H1 (cell line): ENCODE data around the gene ACACA. TPM values are rescaled to one million over a fixed set of nuclear protein-coding genes. Genes with fewer than 3 reads are reported as not detected.

ENCODE experiments used
- CTCF ChIA-PET: fragments of 300-600 bp; sonication (Branson Sonifier 250); formaldehyde crosslinking; loops from one replicate; lab custom pipeline; 2021; ENCODE audit not compliant: partially characterized antibody; lab: Charles Lee
- POLR2A ChIA-PET: fragments of 300-600 bp; sonication (Branson Sonifier 250); formaldehyde crosslinking; loops from one replicate; lab custom pipeline; 2021; ENCODE audit warnings: inconsistent platforms; ENCODE audit not compliant: partially characterized antibody; lab: Charles Lee
- DNase-seq, 2 experiments: peaks; one replicate each; pipeline versions ENCODE4 v3.0.0 to v3.0.0-alpha.2; 2010 to 2022; ENCODE audit warnings: low spot score in 2 of 2, low read depth in 1 of 2, mixed read lengths in 1 of 2
- FAIRE-seq: peaks from 2 replicates; lab custom pipeline; 2011; peaks lifted over from hg19 to GRCh38; lab: Jason Lieb, UNC
- H2AFZ ChIP-seq: 2 replicates; pipeline ENCODE4 v1.8.1; 2012; ENCODE audit warnings: low read length, inconsistent platforms
- H2AK5ac ChIP-seq: 2 replicates; pipeline ENCODE4 v1.6.1; 2013; ENCODE audit warnings: low read depth, low read length
- H2BK120ac ChIP-seq: replicated peaks from 2 replicates; pipeline ENCODE3; 2013; ENCODE audit warnings: low read depth, low read length, inconsistent platforms
- H2BK12ac ChIP-seq: 2 replicates; pipeline ENCODE4 v1.6.1; 2013; ENCODE audit warnings: low read depth, low read length
- H2BK15ac ChIP-seq: 2 replicates; pipeline ENCODE4 v1.6.1; 2013; ENCODE audit warnings: low read length
- H2BK20ac ChIP-seq: 2 replicates; pipeline ENCODE4 v1.6.1; 2013; ENCODE audit warnings: low read length
- H2BK5ac ChIP-seq: 2 replicates; pipeline ENCODE4 v1.6.1; 2013; ENCODE audit warnings: low read depth, low read length
- H3K14ac ChIP-seq: 2 replicates; pipeline ENCODE4 v1.6.1; 2013; ENCODE audit warnings: inconsistent platforms; ENCODE audit not compliant: insufficient read length
- H3K18ac ChIP-seq: 2 replicates; pipeline ENCODE4 v1.6.1; 2013; ENCODE audit warnings: low read length; ENCODE audit errors: extremely low read depth
- H3K23ac ChIP-seq: 2 replicates; pipeline ENCODE4 v1.6.1; 2013; ENCODE audit warnings: inconsistent platforms; ENCODE audit not compliant: insufficient read length
- H3K23me2 ChIP-seq: 2 replicates; pipeline ENCODE4 v1.6.1; 2013; ENCODE audit warnings: low read depth, low read length
- H3K27ac ChIP-seq: 2 replicates; pipeline ENCODE4 v1.6.1; 2011; ENCODE audit warnings: low read depth, low read length, inconsistent platforms
- H3K27me3 ChIP-seq, 4 experiments: replicated peaks in 1 of 4; 1 replicate in 1 of 4; 2 replicates in 3 of 4; pipeline versions ENCODE4 v1.6.1 to v1.8.1; 2011 to 2013; ENCODE audit warnings: low read length in 3 of 4, mild to moderate bottlenecking in 3 of 4, inconsistent platforms in 2 of 4, mixed read lengths in 2 of 4, moderate library complexity in 1 of 4; ENCODE audit not compliant: control insufficient read depth in 3 of 4, insufficient read depth in 3 of 4; ENCODE audit errors: extremely low read depth in 1 of 4
- H3K36me3 ChIP-seq, 4 experiments: 2 replicates each; pipeline versions ENCODE4 v1.6.1 to v1.8.1; 2011 to 2013; ENCODE audit warnings: mild to moderate bottlenecking in 4 of 4, low read length in 3 of 4, moderate library complexity in 2 of 4, control low read depth in 1 of 4, inconsistent platforms in 1 of 4; ENCODE audit not compliant: insufficient read depth in 4 of 4, control insufficient read depth in 2 of 4
- H3K4ac ChIP-seq: replicated peaks from 2 replicates; pipeline ENCODE3; 2013; ENCODE audit warnings: low read length, low read depth, mixed read lengths, inconsistent platforms; ENCODE audit not compliant: insufficient read length
- H3K4me1 ChIP-seq, 4 experiments: replicated peaks in 1 of 4; 1 replicate in 1 of 4; 2 replicates in 3 of 4; pipeline versions ENCODE4 v1.6.1 to v1.8.1; 2011 to 2013; ENCODE audit warnings: low read length in 3 of 4, inconsistent platforms in 2 of 4, mixed read lengths in 1 of 4; ENCODE audit not compliant: insufficient read depth in 4 of 4, control insufficient read depth in 3 of 4
- H3K4me2 ChIP-seq, 2 experiments: 2 replicates each; pipeline versions ENCODE4 v1.6.1 to v1.8.1; 2011 to 2013; ENCODE audit warnings: low read depth in 2 of 2, low read length in 2 of 2, control low read depth in 1 of 2, inconsistent platforms in 1 of 2, mild to moderate bottlenecking in 1 of 2; ENCODE audit not compliant: insufficient read depth in 1 of 2
- H3K4me3 ChIP-seq, 4 experiments: fragments of 200-600, 300-600 bp in 1 of 4; sonication (generic), shearing (Covaris generic), sonication (Bioruptor Twin) in 1 of 4; 2 replicates each; pipeline versions ENCODE4 v1.5.1 to v1.8.1; 2011 to 2016; ENCODE audit warnings: low read length in 4 of 4, low read depth in 3 of 4, control low read depth in 2 of 4, inconsistent platforms in 2 of 4, mild to moderate bottlenecking in 2 of 4, mixed read lengths in 1 of 4, moderate library complexity in 1 of 4; ENCODE audit not compliant: insufficient read depth in 2 of 4; ENCODE audit errors: extremely low read depth in 1 of 4
- H3K56ac ChIP-seq: replicated peaks from 2 replicates; pipeline ENCODE3; 2013; ENCODE audit warnings: low read depth, mild to moderate bottlenecking, mixed read lengths, low read length, inconsistent platforms; ENCODE audit not compliant: insufficient read length
- H3K79me1 ChIP-seq: 2 replicates; pipeline ENCODE4 v1.6.1; 2013; ENCODE audit warnings: low read depth, low read length, control low read depth
- H3K79me2 ChIP-seq, 2 experiments: 2 replicates each; pipeline versions ENCODE4 v1.6.1 to v1.8.1; 2012 to 2013; ENCODE audit warnings: low read length in 2 of 2, mild to moderate bottlenecking in 2 of 2, inconsistent platforms in 1 of 2; ENCODE audit not compliant: insufficient read depth in 2 of 2, control insufficient read depth in 1 of 2
- H3K9ac ChIP-seq, 4 experiments: replicated peaks in 1 of 4; 1 replicate in 1 of 4; 2 replicates in 3 of 4; pipeline versions ENCODE4 v1.6.1 to v1.8.1; 2011 to 2013; ENCODE audit warnings: low read depth in 3 of 4, low read length in 3 of 4, control low read depth in 2 of 4, mild to moderate bottlenecking in 2 of 4, moderate library complexity in 2 of 4, inconsistent platforms in 1 of 4; ENCODE audit errors: extremely low read depth in 1 of 4
- H3K9me3 ChIP-seq, 2 experiments: 2 replicates each; pipeline versions ENCODE4 v1.6.1 to v1.8.1; 2012 to 2013; ENCODE audit warnings: mild to moderate bottlenecking in 2 of 2, moderate library complexity in 2 of 2, control low read depth in 1 of 2, inconsistent platforms in 1 of 2, low read depth in 1 of 2, low read length in 1 of 2, mixed read lengths in 1 of 2; ENCODE audit not compliant: insufficient read depth in 2 of 2
- H4K20me1 ChIP-seq, 2 experiments: replicated peaks in 1 of 2; 2 replicates each; pipeline versions ENCODE3 to v1.8.1; 2011 to 2013; ENCODE audit warnings: inconsistent platforms in 2 of 2, low read length in 2 of 2, mild to moderate bottlenecking in 1 of 2; ENCODE audit not compliant: insufficient read depth in 2 of 2, control insufficient read depth in 1 of 2
- H4K5ac ChIP-seq: 2 replicates; pipeline ENCODE4 v1.6.1; 2013; ENCODE audit warnings: low read length, low read depth, mixed read lengths, inconsistent platforms; ENCODE audit not compliant: insufficient read length
- H4K8ac ChIP-seq: 2 replicates; pipeline ENCODE4 v1.8.0; 2013; ENCODE audit warnings: mild to moderate bottlenecking, moderate library complexity, low read length, inconsistent platforms; ENCODE audit not compliant: insufficient read depth; ENCODE audit errors: extremely low read depth
- H4K91ac ChIP-seq: replicated peaks from 2 replicates; pipeline ENCODE3; 2013; ENCODE audit warnings: low read length, mixed read lengths, inconsistent platforms; ENCODE audit not compliant: insufficient read length
- BACH1 ChIP-seq: IDR thresholded peaks from 2 replicates; pipeline ENCODE4 v1.6.1; 2012; ENCODE audit warnings: low read length, improper control_type of control experiment
- CBX5 ChIP-seq: fragments of 300-800, 300-1000 bp; sonication (generic); IDR thresholded peaks from 2 replicates; pipeline ENCODE4 v1.7.1; 2016; ENCODE audit warnings: antibody characterized with exemption, low read length, low read depth
- EP300 ChIP-seq, 2 experiments: IDR thresholded peaks; 1 replicate in 1 of 2; 2 replicates in 1 of 2; pipeline ENCODE4 v1.6.1; 2011 to 2012; ENCODE audit warnings: low read depth in 2 of 2, low read length in 2 of 2, mild to moderate bottlenecking in 2 of 2, borderline replicate concordance in 1 of 2, inconsistent platforms in 1 of 2, moderate library complexity in 1 of 2
- NANOG ChIP-seq: IDR thresholded peaks from 2 replicates; pipeline ENCODE4 v1.6.1; 2011; ENCODE audit warnings: low read length, low read depth, mild to moderate bottlenecking, inconsistent platforms; ENCODE audit not compliant: insufficient read depth, poor library complexity, severe bottlenecking
- NRF1 ChIP-seq: IDR thresholded peaks from 2 replicates; pipeline ENCODE4 v1.6.1; 2011; ENCODE audit warnings: mild to moderate bottlenecking, low read depth, low read length, improper control_type of control experiment
- POLR2A ChIP-seq, 2 experiments: IDR thresholded peaks; 1 replicate in 1 of 2; 2 replicates in 1 of 2; pipeline ENCODE4 v1.6.1; 2011; ENCODE audit warnings: low read depth in 2 of 2, low read length in 2 of 2, mild to moderate bottlenecking in 2 of 2; ENCODE audit errors: control extremely low read depth in 1 of 2
- RNF2 ChIP-seq: fragments of 200-900, 300-1000 bp; sonication (generic); IDR thresholded peaks from 2 replicates; pipeline ENCODE4 v1.7.1; 2016; ENCODE audit warnings: borderline replicate concordance, low read depth, mild to moderate bottlenecking, antibody characterized with exemption, low read length; ENCODE audit not compliant: poor library complexity, severe bottlenecking; ENCODE audit errors: missing control alignments
- SAP30 ChIP-seq: fragments of 300-600 bp; sonication (generic); IDR thresholded peaks from 2 replicates; pipeline ENCODE4 v1.7.1; 2012; ENCODE audit warnings: low read length, moderate library complexity, mild to moderate bottlenecking, inconsistent platforms; ENCODE audit not compliant: insufficient read depth, insufficient replicate concordance
- SP2 ChIP-seq: IDR thresholded peaks from 2 replicates; pipeline ENCODE4 v1.6.1; 2012; ENCODE audit warnings: mild to moderate bottlenecking, low read length, inconsistent platforms
- SP4 ChIP-seq: IDR thresholded peaks from 2 replicates; pipeline ENCODE4 v1.6.1; 2012; ENCODE audit warnings: low read length, inconsistent platforms
- YY1 ChIP-seq: IDR thresholded peaks from 2 replicates; pipeline ENCODE4 v1.6.1; 2011; ENCODE audit warnings: low read depth, mild to moderate bottlenecking, low read length
- WGBS, 2 experiments: shearing (Covaris generic) in 1 of 2; methylation state at CpG; one replicate each; pipeline versions ENCODE4 v1.1.6 to v1.1.7; 2013 to 2015; ENCODE audit warnings: low lambda C conversion rate in 2 of 2, mixed read lengths in 2 of 2, inconsistent platforms in 1 of 2, low coverage in 1 of 2, missing lambda C conversion rate in 1 of 2; ENCODE audit not compliant: insufficient replicate concordance in 2 of 2, insufficient coverage in 1 of 2, insufficient read length in 1 of 2; ENCODE audit errors: extremely low coverage in 1 of 2, missing lambda C conversion rate in 1 of 2; 5-methylcytosine and 5-hydroxymethylcytosine counted together
- polyA plus RNA-seq, 7 experiments: library from polyadenylated mRNA; depleted of rRNA in 3 of 7; stranded (reverse) in 5 of 7; unstranded in 2 of 7; fragments of >200 nt in 5 of 7; fragments of 200-250 nt in 2 of 7; gene quantifications; 1 replicate in 5 of 7; 2 replicates in 1 of 7; 4 replicates in 1 of 7; pipeline versions ENCODE4 v1.2.1 to v1.2.3, GENCODE V29; 2011 to 2013; ENCODE audit warnings: missing spikeins in 2 of 7, mixed read lengths in 2 of 7
- total RNA-seq: library from RNA; stranded (reverse); fragmentation: NEBNext Ultra II Directional; extraction: Animal tissue kit (Norgen Biotek cat#: 25700); gene quantifications from 2 replicates; pipeline ENCODE4 v1.2.1, GENCODE V29; 2021
- TF ChIP-seq, protein P1 (sequence below): IDR thresholded peaks from 2 replicates; pipeline ENCODE4 v1.6.1; 2012; ENCODE audit warnings: low read length, inconsistent platforms

The ACACA gene
- total and polyA plus RNA-seq, 2 of the 8 experiments (the other 6 are each of a cell fraction or from before 2014, with no cell fraction given), result 74.0 to 160 TPM

- CTCF ChIA-PET, result interaction anchor here (0.6 to 1.5 kb wide), 3 partner anchors 10 to 126 kb away, joined by 3 to 5 read pairs (median 3); no protein-coding TSS in a partner anchor
- no peak overlapping the region for H2AK5ac ChIP-seq
- H2BK12ac ChIP-seq, result no peak overlapping the region
- H3K23me2 ChIP-seq, result no peaks in the 10 kb centered on the region
- no peaks in the 10 kb centered on the region for H4K20me1 ChIP-seq
- H2BK20ac ChIP-seq, result no peak overlapping the region
- no peaks in the 10 kb centered on the region for H3K79me1 ChIP-seq
- H3K4me3 ChIP-seq, result no peak overlapping the region
- POLR2A ChIA-PET, result no interaction called here
- 88% methylated on average over 2 of the region's 2 CpGs; no CpG with 5 or more reads in 1 of the 2 experiments for WGBS, 2 experiments
- no peak overlapping the region for H4K5ac ChIP-seq
- no peaks in the 10 kb centered on the region for H3K9me3 ChIP-seq
- H3K36me3 ChIP-seq, result peaks cover 2 to 37% (median 7%) of the 10 kb centered on the region in 4 experiments; a peak in 5 of 8 replicates
- H2AFZ ChIP-seq, result no peak overlapping the region
- DNase-seq, result no peak
- no peak overlapping the region for H3K4me2 ChIP-seq
- H2BK120ac ChIP-seq, result no peak overlapping the region
- H4K91ac ChIP-seq, result no peak overlapping the region
- no peaks in the 10 kb centered on the region for H3K79me2 ChIP-seq
- peaks cover 4 to 24% (median 21%) of the 10 kb centered on the region in 4 experiments; a peak in 6 of 7 replicates for H3K4me1 ChIP-seq
- no peak overlapping the region for H3K14ac ChIP-seq
- no peak overlapping the region for H3K9ac ChIP-seq
- H3K27ac ChIP-seq, result no peak overlapping the region
- H3K18ac ChIP-seq, result no peak overlapping the region
- no peak overlapping the region for H2BK5ac ChIP-seq
- no peaks in the 10 kb centered on the region for H3K27me3 ChIP-seq
- H3K56ac ChIP-seq, result no peak overlapping the region
- no peak for FAIRE-seq
- H3K4ac ChIP-seq, result no peak overlapping the region
- H3K23ac ChIP-seq, result no peak overlapping the region
- no peak overlapping the region for H4K8ac ChIP-seq
- no peak overlapping the region for H2BK15ac ChIP-seq
- TF ChIP-seq SAP30, result no peak
- TF ChIP-seq YY1, result no peak
- TF ChIP-seq POLR2A (IDR thresholded peaks at IDR 0.05; ENCODE audit: control extremely low read depth in 1 of 2, low read depth in 2 of 2, low read length in 2 of 2), result no peak
- no peak for TF ChIP-seq BACH1
- no peak for TF ChIP-seq SP4
- no peak for TF ChIP-seq EP300 (IDR thresholded peaks at IDR 0.05; ENCODE audit: borderline replicate concordance in 1 of 2, low read depth in 2 of 2, low read length in 2 of 2)
- TF ChIP-seq, protein P1, sequence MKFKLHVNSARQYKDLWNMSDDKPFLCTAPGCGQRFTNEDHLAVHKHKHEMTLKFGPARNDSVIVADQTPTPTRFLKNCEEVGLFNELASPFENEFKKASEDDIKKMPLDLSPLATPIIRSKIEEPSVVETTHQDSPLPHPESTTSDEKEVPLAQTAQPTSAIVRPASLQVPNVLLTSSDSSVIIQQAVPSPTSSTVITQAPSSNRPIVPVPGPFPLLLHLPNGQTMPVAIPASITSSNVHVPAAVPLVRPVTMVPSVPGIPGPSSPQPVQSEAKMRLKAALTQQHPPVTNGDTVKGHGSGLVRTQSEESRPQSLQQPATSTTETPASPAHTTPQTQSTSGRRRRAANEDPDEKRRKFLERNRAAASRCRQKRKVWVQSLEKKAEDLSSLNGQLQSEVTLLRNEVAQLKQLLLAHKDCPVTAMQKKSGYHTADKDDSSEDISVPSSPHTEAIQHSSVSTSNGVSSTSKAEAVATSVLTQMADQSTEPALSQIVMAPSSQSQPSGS, result no peak
- TF ChIP-seq SP2, result no peak
- TF ChIP-seq CBX5, result no peak
- no peak for TF ChIP-seq NANOG
- TF ChIP-seq NRF1, result no peak
- no peak for TF ChIP-seq RNF2
Observed at GRCh38 chr17:37221865-37222264, 184.8 kb downstream of the ACACA start.
